HG03060 (cell line): ENCODE data around the gene FLOT1.

Source experiments
- ATAC-seq: cut with Tn5 transposase; IDR thresholded peaks from one replicate; pipeline ENCODE4 v1.9.1; 2021; ENCODE audit warnings: low read depth, moderate number of reproducible peaks; ENCODE audit not compliant: unreplicated experiment

The FLOT1 gene

DNA sequence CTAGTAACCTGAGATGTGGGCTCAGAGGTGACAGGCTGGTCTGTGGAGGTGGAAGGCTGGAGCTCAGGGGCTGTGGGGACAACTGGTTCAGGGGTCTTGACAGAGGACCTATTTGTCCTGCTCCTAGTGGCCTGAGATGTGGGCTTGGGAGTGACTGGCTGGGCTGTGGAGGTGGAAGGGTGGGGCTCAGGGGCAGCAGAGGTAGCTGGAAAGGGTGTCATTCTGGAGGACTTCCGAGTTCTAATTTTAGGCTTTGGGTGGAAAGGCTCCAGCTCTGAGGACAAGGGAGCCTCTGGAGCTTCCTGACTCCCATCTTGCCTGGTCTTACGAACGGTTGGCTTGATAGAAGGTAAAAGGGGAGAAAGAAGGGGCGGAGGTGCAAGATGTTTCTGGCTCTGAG lies 36.9 kb downstream of the FLOT1 start:
- no peak for ATAC-seq

DNA sequence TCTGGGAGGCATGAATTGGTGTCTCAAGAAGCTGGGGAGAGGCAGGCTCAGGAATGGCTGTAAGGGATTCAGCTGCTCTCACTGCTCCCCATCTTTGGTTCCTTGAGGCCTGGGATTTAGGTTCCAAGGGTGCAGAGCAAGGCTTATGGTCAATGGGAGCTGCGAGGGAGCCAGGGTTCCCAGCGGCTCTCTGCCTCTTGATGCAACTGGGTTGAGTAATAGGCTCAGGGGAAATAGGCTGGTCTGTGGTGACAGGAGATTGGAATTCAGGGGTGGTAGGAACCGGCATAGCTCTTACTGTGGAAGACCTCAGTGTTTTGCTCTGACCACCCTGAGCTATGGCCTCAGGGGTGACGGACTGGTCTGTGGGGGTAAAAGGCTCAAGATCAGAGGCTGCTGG lies 38.7 kb downstream of the FLOT1 start:
- ATAC-seq = no peak

DNA sequence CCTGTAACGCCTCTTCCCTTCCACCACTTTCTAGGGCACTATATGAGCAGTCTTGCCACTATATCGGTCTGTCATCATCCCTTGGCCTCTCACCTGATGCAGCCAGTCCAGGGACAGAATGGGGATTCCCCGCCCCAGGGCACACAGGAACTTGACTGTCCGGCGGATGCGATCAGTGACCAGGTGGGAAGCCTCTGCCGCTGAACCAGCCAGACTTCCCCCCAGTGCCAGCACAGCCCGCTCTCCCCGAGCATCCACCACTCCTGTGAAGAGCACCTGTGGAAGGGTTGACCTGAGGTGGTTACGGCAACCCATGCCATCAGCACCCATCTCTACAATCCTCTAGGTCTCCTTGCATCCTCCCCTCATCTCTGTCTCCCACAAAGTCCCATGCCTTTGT lies 39.5 kb downstream of the FLOT1 start:
- ATAC-seq = no peak

- no peak for ATAC-seq
These were observed 42.1 kb downstream of the FLOT1 start for GRCh38 chr6:30700340-30700739.

GRCh38 chr6:30696432-30696831 lies 46.1 kb downstream of the FLOT1 start:
- ATAC-seq = no peak

GRCh38 chr6:30691208-30691847 lies 51.2 kb downstream of the FLOT1 start:
- ATAC-seq = no peak

DNA sequence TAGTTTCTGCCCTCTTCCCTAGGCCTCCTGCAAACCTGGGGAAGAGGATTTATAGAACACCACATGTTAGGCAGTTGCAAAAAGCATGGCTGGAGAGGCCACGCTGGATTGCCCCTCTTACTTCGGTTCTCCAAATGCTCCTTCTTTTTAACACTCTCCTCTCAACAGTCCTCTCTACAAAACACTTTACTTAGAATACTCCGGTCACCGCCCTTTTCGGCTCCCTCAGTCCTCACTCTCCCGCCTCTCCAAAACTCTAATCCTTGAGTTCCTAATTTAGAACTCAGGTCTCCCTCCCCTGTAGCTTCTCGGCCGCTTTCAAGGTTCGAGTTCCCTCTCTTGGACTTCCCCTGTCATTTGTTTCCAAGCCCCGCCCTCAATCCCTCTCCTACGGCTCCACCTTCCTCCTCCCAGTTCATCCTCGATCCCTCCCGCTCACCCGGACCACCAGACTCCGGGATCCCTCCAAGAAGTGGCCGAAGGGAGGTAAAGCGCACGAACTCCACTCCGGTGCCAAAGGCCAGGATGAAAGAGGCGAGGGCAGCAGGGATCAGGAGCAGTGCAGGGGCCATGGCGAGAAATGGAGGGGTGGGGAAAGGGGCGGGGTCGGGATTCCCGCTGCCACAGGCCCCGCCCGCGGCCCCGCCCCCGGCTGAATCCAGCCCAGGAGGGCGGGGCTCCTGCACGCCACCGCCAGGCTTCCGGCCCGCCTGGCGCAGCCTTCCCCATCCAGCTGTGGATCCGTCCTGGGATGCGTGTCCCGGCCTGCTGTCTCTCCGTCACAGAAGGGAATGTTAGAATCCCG lies 51.9 kb downstream of the FLOT1 start, which contains the start of gene NRM:
TSS of gene NRM (minus strand) at position 582 of the 805 bp plus-strand sequence. CDS start at position 572, 10 bp downstream.
- ATAC-seq = no peak

- ATAC-seq = no peak
These were observed 52.5 kb downstream of the FLOT1 start for GRCh38 chr6:30689985-30690384.

DNA sequence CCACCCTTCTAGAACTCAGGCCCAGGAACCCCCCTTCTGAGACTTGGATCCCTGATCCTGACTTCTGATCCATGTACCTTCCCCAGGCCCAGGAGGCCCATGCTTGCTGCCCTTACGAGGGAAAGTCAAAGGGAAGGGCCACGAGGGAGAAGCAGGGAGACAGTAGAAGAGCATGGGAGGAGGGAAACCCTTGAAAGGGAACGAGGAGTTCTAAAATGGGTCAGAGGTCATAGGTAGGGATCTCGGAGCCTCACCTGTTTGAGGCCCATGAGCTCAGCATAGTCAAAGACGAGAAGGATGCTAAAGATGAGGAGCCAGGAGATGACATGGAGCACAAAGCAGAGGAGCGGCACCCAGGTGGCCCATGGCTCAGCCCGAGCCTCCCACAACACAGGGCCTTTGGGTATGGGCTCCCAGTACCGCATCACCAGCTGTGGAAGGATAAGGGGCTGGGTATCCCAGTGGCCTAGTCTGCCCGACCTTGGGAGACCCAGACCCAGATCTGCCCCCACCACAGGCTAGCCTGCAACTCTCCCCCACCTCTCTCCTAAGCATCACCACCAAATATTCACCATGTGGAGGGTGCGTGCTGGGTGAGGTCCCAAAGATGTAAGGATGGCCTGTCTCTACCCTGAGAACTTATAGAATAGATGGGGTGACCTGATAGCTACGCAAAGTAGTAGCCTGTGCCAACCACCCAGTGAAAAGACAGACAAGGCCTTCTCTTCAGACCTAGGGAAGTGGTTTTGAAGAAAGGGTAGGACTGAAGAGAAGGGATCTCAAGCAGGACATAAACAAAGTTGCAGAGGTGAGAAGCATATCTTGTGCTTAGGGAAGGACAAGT lies 53.2 kb downstream of the FLOT1 start:
- no peak for ATAC-seq

- no peak for ATAC-seq
These were observed 53.9 kb downstream of the FLOT1 start for GRCh38 chr6:30688569-30688968.

DNA sequence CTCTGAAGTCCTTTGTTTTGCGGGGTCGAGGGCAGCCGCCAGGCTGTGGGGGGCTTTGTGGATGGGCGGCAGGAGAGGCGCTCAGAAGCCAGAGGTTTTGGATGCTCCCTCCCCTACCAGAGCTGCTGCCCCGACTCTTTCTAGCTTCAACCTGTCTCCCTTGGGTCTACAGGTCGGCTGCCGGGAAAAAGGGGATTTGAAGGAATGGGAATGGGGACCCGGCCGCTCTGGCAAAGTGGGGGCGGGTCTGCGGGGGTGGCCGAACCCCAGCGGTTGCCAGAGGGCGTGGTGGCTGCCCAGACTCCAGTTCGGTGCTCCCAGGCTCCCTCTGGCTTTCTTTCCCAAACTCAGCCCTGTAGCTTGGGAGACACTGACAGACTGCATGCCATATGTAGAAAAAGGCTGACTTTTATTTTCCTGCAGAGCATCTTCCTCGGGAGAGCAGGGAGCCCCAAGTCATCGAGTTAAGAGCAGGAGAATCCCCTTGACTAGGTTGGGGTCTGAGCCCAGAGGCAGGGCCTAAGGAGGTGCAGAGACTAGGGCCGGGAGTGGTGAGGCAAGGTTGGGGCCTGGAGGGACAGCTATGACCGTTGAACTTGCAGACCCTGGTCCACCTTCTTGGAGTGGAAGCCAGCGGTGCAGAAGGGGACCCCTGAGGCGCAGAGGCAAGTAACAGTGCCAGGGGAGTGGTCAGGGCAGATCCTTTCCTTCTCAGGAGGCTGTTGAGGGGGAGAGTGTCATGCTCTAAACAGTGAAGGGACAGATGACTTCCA lies 54.6 kb downstream of the FLOT1 start:
- no peak for ATAC-seq

DNA sequence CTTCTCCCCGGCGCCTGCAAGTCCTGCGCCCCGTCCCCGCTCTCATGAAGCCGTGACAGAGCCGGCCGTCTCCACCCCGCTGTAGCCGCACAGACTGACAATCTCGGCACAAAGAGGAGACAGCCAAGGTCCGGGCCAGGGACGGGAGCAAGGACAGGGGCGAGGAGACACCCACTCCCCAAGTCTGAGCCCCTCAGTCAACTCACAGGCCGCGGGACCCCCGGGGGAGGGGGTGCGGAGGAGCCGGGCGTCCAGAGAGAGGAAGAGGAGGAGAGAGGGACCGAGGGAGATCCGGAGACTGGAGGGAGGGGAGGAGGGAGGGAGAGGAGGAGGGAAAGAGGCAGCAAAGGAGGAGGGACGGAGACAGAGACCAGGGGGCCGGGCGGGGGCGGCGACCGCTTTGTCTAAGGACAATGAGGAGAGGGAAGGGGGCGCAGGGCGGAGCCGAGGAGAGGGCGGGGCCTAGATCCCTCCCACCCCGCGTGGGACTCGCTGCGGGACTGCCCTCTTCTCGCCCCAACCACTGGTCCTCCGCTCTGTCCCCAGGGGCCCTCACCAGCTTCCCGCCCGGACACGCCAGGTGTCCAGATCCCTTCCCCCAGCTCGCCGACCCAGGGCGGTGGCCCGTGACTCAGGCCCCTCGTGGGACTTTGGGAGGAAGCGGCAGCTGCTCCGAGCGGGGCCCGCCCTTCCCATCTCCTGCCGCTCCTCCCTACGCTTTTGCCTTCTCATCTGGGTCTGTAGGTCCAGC lies 55.4 kb downstream of the FLOT1 start:
- no peak for ATAC-seq

- ATAC-seq = no peak
These were observed 56.2 kb downstream of the FLOT1 start, which contains the start of gene PPP1R18 for GRCh38 chr6:30686009-30686907. Gene PPP1R18, minus strand, starts transcription at chr6:30686645. Its CDS starts 627 bp downstream, at chr6:30686018.

GRCh38 chr6:30685157-30686008 lies 57.1 kb downstream of the FLOT1 start:
- no peak for ATAC-seq

- no peak for ATAC-seq
These were observed 57.9 kb downstream of the FLOT1 start for GRCh38 chr6:30684386-30685156.

- ATAC-seq = no peak
These were observed 58.5 kb downstream of the FLOT1 start for GRCh38 chr6:30683980-30684338.
